ENCODE measurements around the gene PIP5KL1.

- TF ChIP-seq CTCF (conservative IDR thresholded peaks at IDR 0.05; ENCODE audit: low read depth, low read length) (no peak), EZH2 (IDR thresholded peaks at IDR 0.05; ENCODE audit: low read length, unreplicated experiment) (no peak), EZH2phosphoT487 (IDR thresholded peaks at IDR 0.05; ENCODE audit: borderline replicate concordance, low read length) (no peak)
Measured at GRCh38 chr9:127976498-127976897, 45.9 kb upstream of the PIP5KL1 start.
